GM18951 (cell line): ENCODE results near the gene SH3BGRL.

Experiments used
- POLR2A ChIP-seq: IDR thresholded peaks from 4 replicates; pipeline ENCODE4 v1.6.1; 2011; ENCODE audit warnings: mild to moderate bottlenecking; ENCODE audit not compliant: insufficient read length, insufficient read depth; ENCODE audit errors: extremely low read depth
- in situ Hi-C: fragments of 300-500 bp; cut with MboI; formaldehyde crosslinking; loops from one replicate; pipeline ENCODE4 v1.12.0; 2022; ENCODE audit warnings: low sequenced_read_pairs, mixed read lengths, inconsistent platforms; ENCODE audit not compliant: unreplicated experiment

Gene SH3BGRL

GRCh38 chrX:81231476-81231875 is 29.6 kb downstream of the SH3BGRL start:
- in situ Hi-C loops, result no loop called here
- no peak for TF ChIP-seq POLR2A

- TF ChIP-seq POLR2A, result no peak
- in situ Hi-C loops, result no loop called here
Measured at GRCh38 chrX:81232218-81232617, 30.3 kb downstream of the SH3BGRL start.

- in situ Hi-C loops, result no loop called here
- no peak for TF ChIP-seq POLR2A
Measured at GRCh38 chrX:81237516-81237915, 35.6 kb downstream of the SH3BGRL start.

- no peak for TF ChIP-seq POLR2A
Measured at GRCh38 chrX:81238166-81238565, 36.3 kb downstream of the SH3BGRL start.

GRCh38 chrX:81240701-81241331 is 38.9 kb downstream of the SH3BGRL start:
- TF ChIP-seq POLR2A, result no peak
- in situ Hi-C loops, result no loop called here

More at GRCh38 chrX:81238166-81238565, 36.3 kb downstream of the SH3BGRL start:
- in situ Hi-C loops, result no loop called here

- no peak for TF ChIP-seq POLR2A
- in situ Hi-C loops, result no loop called here
Measured at GRCh38 chrX:81241753-81242152, 39.9 kb downstream of the SH3BGRL start.

GRCh38 chrX:81255876-81256275 is 54.0 kb downstream of the SH3BGRL start:
- no peak for TF ChIP-seq POLR2A

GRCh38 chrX:81257817-81258216 is 55.9 kb downstream of the SH3BGRL start:
- in situ Hi-C loops, result no loop called here
- TF ChIP-seq POLR2A, result no peak

More at GRCh38 chrX:81255876-81256275, 54.0 kb downstream of the SH3BGRL start:
- in situ Hi-C loops, result no loop called here

- no peak for TF ChIP-seq POLR2A
- in situ Hi-C loops, result no loop called here
Measured at GRCh38 chrX:81259020-81259713, 57.3 kb downstream of the SH3BGRL start.

GRCh38 chrX:81259714-81260395 is 58.0 kb downstream of the SH3BGRL start:
- in situ Hi-C loops, result no loop called here
- TF ChIP-seq POLR2A, result no peak

- TF ChIP-seq POLR2A, result no peak
- in situ Hi-C loops, result no loop called here
Measured at GRCh38 chrX:81261576-81261975, 59.7 kb downstream of the SH3BGRL start.

- no peak for TF ChIP-seq POLR2A
- in situ Hi-C loops, result no loop called here
Measured at GRCh38 chrX:81263059-81263458, 61.2 kb downstream of the SH3BGRL start.

GRCh38 chrX:81278616-81279015 is 76.7 kb downstream of the SH3BGRL start:
- in situ Hi-C loops, result no loop called here
- no peak for TF ChIP-seq POLR2A

GRCh38 chrX:81280148-81280547 is 78.2 kb downstream of the SH3BGRL start:
- in situ Hi-C loops, result no loop called here
- no peak for TF ChIP-seq POLR2A
